ENCODE measurements around the gene KYAT1. TPM values are rescaled to one million over a fixed set of nuclear protein-coding genes. Genes with fewer than 3 reads are reported as not detected.
A peak's percentile ranks its signal among the peaks of the same experiment; 100 is the strongest.

KYAT1 gene
- total and polyA plus RNA-seq, 2 of the 13 experiments (the other 11 are each of a cell fraction or from before 2014, with no cell fraction given), result 9.2 to 46.5 TPM

DNA sequence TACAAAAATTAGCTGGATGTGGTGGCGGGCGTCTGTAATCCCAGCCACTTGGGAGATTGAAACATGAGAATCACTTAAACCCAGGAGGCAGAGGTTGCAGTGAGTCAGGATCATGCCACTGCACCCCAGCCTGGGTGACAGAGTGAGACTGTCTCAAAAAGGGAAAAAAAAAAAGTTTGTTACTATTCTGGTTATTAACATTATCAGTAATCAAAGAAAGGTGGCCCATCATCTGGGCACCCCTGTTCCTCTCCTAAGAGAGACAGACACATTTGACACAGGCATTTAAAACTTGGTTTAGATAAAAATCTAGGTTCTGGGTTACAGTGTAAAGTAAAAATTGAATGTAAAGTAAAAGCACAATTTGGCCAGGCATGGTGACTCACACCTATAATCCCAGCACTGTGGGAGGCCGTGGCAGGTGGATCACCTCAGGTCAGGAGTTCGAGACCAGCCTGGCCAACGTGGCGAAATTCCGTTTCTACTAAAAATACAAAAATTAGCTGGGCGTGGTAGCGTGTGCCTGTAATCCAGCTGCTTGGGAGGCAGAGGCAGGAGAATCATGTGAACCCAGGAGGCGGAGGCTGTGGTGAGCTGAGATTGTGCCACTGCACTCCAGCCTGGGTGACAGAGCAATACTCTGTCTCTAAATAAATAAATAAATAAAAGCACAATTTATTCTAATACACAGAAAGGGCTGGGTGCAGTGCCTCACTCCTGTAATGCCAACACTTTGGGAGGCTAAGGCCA, 22.3 kb upstream of the KYAT1 start:
- TF ChIP-seq ZNF7 (CRISPR knock-in tag; IDR thresholded peaks at IDR 0.05), result peak; percentile 22; the same call in 1 of the 2 replicates
- TF ChIP-seq ZNF549 (CRISPR knock-in tag; IDR thresholded peaks at IDR 0.05), result no peak
- intact Hi-C loops (cut with micrococcal nuclease; ENCODE audit: unreplicated experiment), result no loop called here
- ChIA-PET POLR2A (interaction anchor here (0.7 kb wide), 1 partner anchor 1506 kb away, joined by 3 read pairs; no protein-coding TSS in a partner anchor), CTCF (ENCODE audit: low intra/inter-chr PET ratio, low total read pairs) (no interaction called here)
- Histone ChIP-seq H3K27me3 (ENCODE audit: control insufficient read depth in 1 of 2, insufficient read depth in 2 of 2, low read length in 2 of 2) (no peaks in the 10 kb centered on the region), H3K27ac (ENCODE audit: extremely low read length, insufficient read depth, low read length) (no peak overlapping the region), H4K20me1 (ENCODE audit: insufficient read depth, low read length) (no peaks in the 10 kb centered on the region), H3K36me3 (replicated peaks in 1 of 2; ENCODE audit: control insufficient read depth in 1 of 2, insufficient read depth in 2 of 2, low read length in 2 of 2) (peaks cover 15 to 28% of the 10 kb centered on the region in 2 experiments), H3K4me2 (ENCODE audit: low read depth, low read length) (no peak overlapping the region), H3K4me1 (ENCODE audit: insufficient read depth, low read length) (peaks cover 32% of the 10 kb centered on the region), H3K9ac (ENCODE audit: insufficient read depth, low read depth, low read length) (no peak overlapping the region), H3K79me2 (ENCODE audit: insufficient read depth, low read length) (peaks cover 4% of the 10 kb centered on the region), H3K9me3 (ENCODE audit: low read length) (no peaks in the 10 kb centered on the region), H3K4me3 (replicated peaks in 1 of 3; ENCODE audit: insufficient read depth in 1 of 3, low read depth in 2 of 3, low read length in 3 of 3) (no peak overlapping the region), H2AFZ (ENCODE audit: low read length) (no peak overlapping the region)
- 97% methylated on average over 10 of the region's 10 CpGs for whole genome bisulfite sequencing (ENCODE audit: low lambda C conversion rate)
- BruUV-seq (replicated peaks), result no TSS peak
- ATAC-seq (no peak), FAIRE-seq (no peak), DNase-seq (ENCODE audit: low spot score) (no peak)
- in situ Hi-C loops (cut with HindIII; ENCODE audit: extremely low pct_ligation_motif_present, low pct_unique_long_range_greater_than_20kb), result no loop called here

DNA sequence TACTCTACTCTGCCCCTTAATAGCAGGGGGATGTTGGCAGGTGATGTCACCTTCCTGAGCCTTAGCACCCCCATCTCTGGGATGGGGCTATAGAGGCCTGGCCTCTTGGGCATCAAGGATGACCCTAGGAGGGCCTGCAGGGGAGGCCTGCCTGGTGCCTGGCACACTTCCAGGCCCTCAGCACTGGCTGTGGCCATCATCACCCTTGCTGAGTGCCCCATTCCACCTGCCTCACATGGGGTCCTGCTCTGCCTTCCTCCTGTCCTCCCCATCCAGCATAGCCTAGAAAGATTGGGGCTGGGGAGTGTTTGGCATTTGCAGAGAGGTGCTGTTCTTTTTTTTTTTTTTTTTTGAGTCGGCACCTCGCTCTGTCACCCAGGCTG, 21.3 kb upstream of the KYAT1 start:
- BruUV-seq (replicated peaks), result no TSS peak
- FAIRE-seq (no peak), ATAC-seq (no peak), DNase-seq (ENCODE audit: low spot score) (no peak)
- no peaks in the 10 kb centered on the region for H3K27me3 ChIP-seq (ENCODE audit: control insufficient read depth in 1 of 2, insufficient read depth in 2 of 2, low read length in 2 of 2)
- H3K4me2 ChIP-seq (ENCODE audit: low read depth, low read length), result no peak overlapping the region
- intact Hi-C loops (cut with micrococcal nuclease; ENCODE audit: unreplicated experiment) (no loop called here), in situ Hi-C loops (cut with HindIII; ENCODE audit: extremely low pct_ligation_motif_present, low pct_unique_long_range_greater_than_20kb) (no loop called here)
- no peak overlapping the region for H3K27ac ChIP-seq (ENCODE audit: extremely low read length, insufficient read depth, low read length)
- no peaks in the 10 kb centered on the region for H3K9me3 ChIP-seq (ENCODE audit: low read length)
- 94% methylated on average over 2 of the region's 2 CpGs for WGBS (ENCODE audit: low lambda C conversion rate)
- peaks cover 32% of the 10 kb centered on the region for H3K4me1 ChIP-seq (ENCODE audit: insufficient read depth, low read length)
- POLR2A ChIA-PET, result interaction anchor here (0.7 kb wide), 1 partner anchor 1505 kb away, joined by 3 read pairs; no protein-coding TSS in a partner anchor
- H3K36me3 ChIP-seq (replicated peaks in 1 of 2; ENCODE audit: control insufficient read depth in 1 of 2, insufficient read depth in 2 of 2, low read length in 2 of 2), result peaks cover 9 to 27% of the 10 kb centered on the region in 2 experiments
- no peak overlapping the region for H3K9ac ChIP-seq (ENCODE audit: insufficient read depth, low read depth, low read length)
- no peak overlapping the region for H2AFZ ChIP-seq (ENCODE audit: low read length)
- TF ChIP-seq, protein P1, sequence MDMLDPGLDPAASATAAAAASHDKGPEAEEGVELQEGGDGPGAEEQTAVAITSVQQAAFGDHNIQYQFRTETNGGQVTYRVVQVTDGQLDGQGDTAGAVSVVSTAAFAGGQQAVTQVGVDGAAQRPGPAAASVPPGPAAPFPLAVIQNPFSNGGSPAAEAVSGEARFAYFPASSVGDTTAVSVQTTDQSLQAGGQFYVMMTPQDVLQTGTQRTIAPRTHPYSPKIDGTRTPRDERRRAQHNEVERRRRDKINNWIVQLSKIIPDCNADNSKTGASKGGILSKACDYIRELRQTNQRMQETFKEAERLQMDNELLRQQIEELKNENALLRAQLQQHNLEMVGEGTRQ (IDR thresholded peaks at IDR 0.05; ENCODE audit: low read depth, low read length), result no peak
- TF ChIP-seq, protein P1 (CRISPR knock-in tag; IDR thresholded peaks at IDR 0.05; ENCODE audit: borderline replicate concordance), result no peak
- TF ChIP-seq KAT2B (IDR thresholded peaks at IDR 0.05; ENCODE audit: borderline replicate concordance, low read depth, low read length) (no peak), NFIC (IDR thresholded peaks at IDR 0.05; ENCODE audit: low read length) (no peak), ZNF180 (CRISPR knock-in tag; IDR thresholded peaks at IDR 0.05; ENCODE audit: borderline replicate concordance, low read depth) (no peak)
- TF ChIP-seq, protein P2, sequence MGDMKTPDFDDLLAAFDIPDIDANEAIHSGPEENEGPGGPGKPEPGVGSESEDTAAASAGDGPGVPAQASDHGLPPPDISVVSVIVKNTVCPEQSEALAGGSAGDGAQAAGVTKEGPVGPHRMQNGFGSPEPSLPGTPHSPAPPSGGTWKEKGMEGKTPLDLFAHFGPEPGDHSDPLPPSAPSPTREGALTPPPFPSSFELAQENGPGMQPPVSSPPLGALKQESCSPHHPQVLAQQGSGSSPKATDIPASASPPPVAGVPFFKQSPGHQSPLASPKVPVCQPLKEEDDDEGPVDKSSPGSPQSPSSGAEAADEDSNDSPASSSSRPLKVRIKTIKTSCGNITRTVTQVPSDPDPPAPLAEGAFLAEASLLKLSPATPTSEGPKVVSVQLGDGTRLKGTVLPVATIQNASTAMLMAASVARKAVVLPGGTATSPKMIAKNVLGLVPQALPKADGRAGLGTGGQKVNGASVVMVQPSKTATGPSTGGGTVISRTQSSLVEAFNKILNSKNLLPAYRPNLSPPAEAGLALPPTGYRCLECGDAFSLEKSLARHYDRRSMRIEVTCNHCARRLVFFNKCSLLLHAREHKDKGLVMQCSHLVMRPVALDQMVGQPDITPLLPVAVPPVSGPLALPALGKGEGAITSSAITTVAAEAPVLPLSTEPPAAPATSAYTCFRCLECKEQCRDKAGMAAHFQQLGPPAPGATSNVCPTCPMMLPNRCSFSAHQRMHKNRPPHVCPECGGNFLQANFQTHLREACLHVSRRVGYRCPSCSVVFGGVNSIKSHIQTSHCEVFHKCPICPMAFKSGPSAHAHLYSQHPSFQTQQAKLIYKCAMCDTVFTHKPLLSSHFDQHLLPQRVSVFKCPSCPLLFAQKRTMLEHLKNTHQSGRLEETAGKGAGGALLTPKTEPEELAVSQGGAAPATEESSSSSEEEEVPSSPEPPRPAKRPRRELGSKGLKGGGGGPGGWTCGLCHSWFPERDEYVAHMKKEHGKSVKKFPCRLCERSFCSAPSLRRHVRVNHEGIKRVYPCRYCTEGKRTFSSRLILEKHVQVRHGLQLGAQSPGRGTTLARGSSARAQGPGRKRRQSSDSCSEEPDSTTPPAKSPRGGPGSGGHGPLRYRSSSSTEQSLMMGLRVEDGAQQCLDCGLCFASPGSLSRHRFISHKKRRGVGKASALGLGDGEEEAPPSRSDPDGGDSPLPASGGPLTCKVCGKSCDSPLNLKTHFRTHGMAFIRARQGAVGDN (CRISPR knock-in tag; IDR thresholded peaks at IDR 0.05), result 0 out of 2 replicates have a peak, but pooled peaks have one; percentile 3
- H3K4me3 ChIP-seq (replicated peaks in 1 of 3; ENCODE audit: insufficient read depth in 1 of 3, low read depth in 2 of 3, low read length in 3 of 3), result no peak overlapping the region
- H4K20me1 ChIP-seq (ENCODE audit: insufficient read depth, low read length), result no peaks in the 10 kb centered on the region
- peaks cover 4% of the 10 kb centered on the region for H3K79me2 ChIP-seq (ENCODE audit: insufficient read depth, low read length)
- CTCF ChIA-PET (ENCODE audit: low intra/inter-chr PET ratio, low total read pairs), result no interaction called here
